ENCODE results near the gene TMEM138. TPM values are rescaled to one million over a fixed set of nuclear protein-coding genes. Genes with fewer than 3 reads are reported as not detected.
"Not testable (repeated sequence)": the region's sequence is repeated elsewhere in the genome, so short reads cannot be mapped to it uniquely, and the experiment has no call there.

Gene TMEM138
- polyA plus RNA-seq, 1 donor: 45.6 TPM

DNA sequence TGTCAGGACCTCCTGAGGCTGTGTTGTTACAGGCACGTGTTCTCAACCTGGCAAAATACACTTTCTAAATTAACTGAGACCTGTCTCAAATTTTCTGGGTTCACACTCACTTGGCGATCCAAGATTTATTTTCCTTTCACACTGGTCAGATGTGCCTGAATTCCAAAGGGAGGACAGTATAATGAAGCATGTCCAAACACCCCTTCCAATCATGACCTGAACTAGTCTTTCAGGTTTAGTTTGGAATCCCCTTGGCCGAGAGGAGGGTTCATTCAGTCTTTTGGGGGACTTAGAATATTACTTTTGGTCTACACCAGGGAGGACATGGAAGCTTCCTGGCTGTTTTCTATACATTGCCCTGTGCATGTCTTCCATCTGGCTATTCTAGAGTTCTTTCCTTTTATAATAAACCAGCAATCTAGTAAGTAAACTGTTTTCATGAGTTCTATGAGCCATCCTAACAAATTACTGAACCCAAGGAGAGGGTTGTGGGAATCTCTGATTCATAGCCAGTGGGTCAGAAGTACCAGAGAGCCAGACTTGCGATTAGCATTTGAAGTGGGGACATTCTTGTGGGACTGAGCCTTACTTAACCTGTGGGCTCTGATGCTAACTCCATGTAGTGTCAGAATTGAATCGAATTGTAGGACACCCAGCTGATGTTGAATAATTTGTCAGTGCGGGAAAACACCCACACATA is 15.4 kb downstream of the TMEM138 start:
- no peaks in the 10 kb centered on the region for H3K27me3 ChIP-seq (ENCODE audit: control insufficient read depth, insufficient read depth, low read length)
- H3K36me3 ChIP-seq (ENCODE audit: control insufficient read depth, insufficient read depth, low read length): no peaks in the 10 kb centered on the region
- H3K27ac ChIP-seq (ENCODE audit: low read length): no peak overlapping the region
- no peaks in the 10 kb centered on the region for H3K4me1 ChIP-seq (ENCODE audit: control insufficient read depth, insufficient read depth, low read length)
- H3K4me3 ChIP-seq (ENCODE audit: low read length): no peak overlapping the region
- no peak for DNase-seq
- no CpG with 5 or more reads among the region's 6 CpGs for whole genome bisulfite sequencing (ENCODE audit: insufficient coverage, low lambda C conversion rate)
- H3K9me3 ChIP-seq (ENCODE audit: control insufficient read depth, low read depth, low read length): no peaks in the 10 kb centered on the region

DNA sequence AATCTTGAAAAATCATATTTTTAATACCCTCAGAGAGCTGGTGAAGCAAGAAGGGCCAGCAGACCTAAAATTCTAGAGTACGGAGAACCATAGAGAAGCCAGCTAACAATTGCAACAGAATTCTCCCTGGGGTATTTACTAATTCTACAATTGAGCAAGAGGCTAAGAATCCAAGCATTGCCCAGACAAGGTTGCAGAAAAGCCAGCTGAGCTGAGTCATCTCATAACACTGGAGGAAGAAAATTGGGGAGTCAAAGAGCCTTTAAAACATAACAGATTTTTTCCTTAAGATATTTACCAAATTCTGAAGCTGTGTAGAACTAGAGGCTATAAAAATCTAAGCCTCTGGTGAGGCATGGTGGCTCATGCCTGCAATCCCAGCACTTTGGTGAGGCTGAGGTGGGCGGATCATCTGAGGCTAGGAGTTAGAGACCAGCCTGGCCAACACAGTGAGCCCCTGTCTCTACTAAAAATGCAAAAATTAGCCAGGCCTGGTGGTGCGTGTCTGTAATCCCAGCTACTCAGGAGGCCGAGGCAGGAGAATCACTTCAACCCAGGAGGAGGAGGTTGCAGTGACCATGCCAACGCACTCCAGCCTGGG is 16.6 kb downstream of the TMEM138 start:
- H3K27me3 ChIP-seq (ENCODE audit: control insufficient read depth, insufficient read depth, low read length): no peaks in the 10 kb centered on the region
- H3K36me3 ChIP-seq (ENCODE audit: control insufficient read depth, insufficient read depth, low read length): no peaks in the 10 kb centered on the region
- no peaks in the 10 kb centered on the region for H3K9me3 ChIP-seq (ENCODE audit: control insufficient read depth, low read depth, low read length)
- H3K4me1 ChIP-seq (ENCODE audit: control insufficient read depth, insufficient read depth, low read length): no peaks in the 10 kb centered on the region
- no peak overlapping the region for H3K27ac ChIP-seq (ENCODE audit: low read length)
- WGBS (ENCODE audit: insufficient coverage, low lambda C conversion rate): 100% methylated on average over 1 of the region's 5 CpGs
- DNase-seq: no peak
- no peak overlapping the region for H3K4me3 ChIP-seq (ENCODE audit: low read length)

DNA sequence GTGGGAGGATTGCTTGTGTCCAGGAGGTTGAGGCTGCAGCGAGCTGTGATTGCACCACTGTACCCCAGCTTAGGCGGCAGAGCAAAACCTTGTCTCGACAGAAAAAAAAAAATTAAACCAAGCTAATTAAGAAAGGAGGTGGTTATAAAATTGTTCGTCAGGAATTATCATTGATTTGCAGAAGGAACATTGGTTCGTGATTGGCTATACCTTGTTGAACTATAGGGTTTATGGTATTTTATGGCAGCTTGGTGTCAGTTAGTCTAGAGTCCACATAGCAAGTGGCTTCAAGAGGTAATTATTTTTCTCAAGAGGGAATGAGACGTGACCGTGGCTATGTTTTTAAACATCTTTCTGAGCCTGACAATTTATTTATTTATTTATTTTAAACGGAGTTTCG is 18.7 kb downstream of the TMEM138 start:
- peak in 1 of 2 donors; percentile 55 for DNase-seq
- no peaks in the 10 kb centered on the region for H3K36me3 ChIP-seq (ENCODE audit: control insufficient read depth, insufficient read depth, low read length)
- H3K4me1 ChIP-seq (ENCODE audit: control insufficient read depth, insufficient read depth, low read length): no peaks in the 10 kb centered on the region
- H3K9me3 ChIP-seq (ENCODE audit: control insufficient read depth, low read depth, low read length): no peaks in the 10 kb centered on the region
- H3K4me3 ChIP-seq (ENCODE audit: low read length): no peak overlapping the region
- H3K27me3 ChIP-seq (ENCODE audit: control insufficient read depth, insufficient read depth, low read length): no peaks in the 10 kb centered on the region
- 38% methylated on average over 3 of the region's 9 CpGs for WGBS (ENCODE audit: insufficient coverage, low lambda C conversion rate)
- H3K27ac ChIP-seq (ENCODE audit: low read length): no peak overlapping the region

DNA sequence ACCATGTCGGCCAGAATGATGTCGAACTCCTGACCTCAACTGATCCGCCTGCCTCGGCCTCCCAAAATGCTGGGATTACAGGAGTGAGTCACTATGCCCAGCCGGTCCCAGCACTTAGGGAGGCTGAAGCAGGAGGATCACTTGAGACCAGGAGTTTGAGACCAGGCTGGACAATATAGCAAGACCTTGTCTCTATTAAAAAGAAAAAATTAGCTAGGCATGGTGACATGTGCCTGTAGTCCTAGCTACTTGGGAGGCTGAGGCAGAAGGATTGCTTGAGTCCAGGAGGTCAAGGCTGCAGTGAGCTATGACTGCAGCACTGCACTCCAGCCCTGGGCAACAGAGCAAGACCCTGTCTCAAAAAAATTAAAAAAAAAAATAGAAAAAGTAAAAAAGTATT is 21.7 kb downstream of the TMEM138 start:
- not testable (repeated sequence) for H3K4me3 ChIP-seq (ENCODE audit: low read length); H3K9me3 ChIP-seq (ENCODE audit: control insufficient read depth, low read depth, low read length); H3K27me3 ChIP-seq (ENCODE audit: control insufficient read depth, insufficient read depth, low read length); H3K27ac ChIP-seq (ENCODE audit: low read length); H3K4me1 ChIP-seq (ENCODE audit: control insufficient read depth, insufficient read depth, low read length); DNase-seq; H3K36me3 ChIP-seq (ENCODE audit: control insufficient read depth, insufficient read depth, low read length)
- WGBS (ENCODE audit: insufficient coverage, low lambda C conversion rate): no CpG with 5 or more reads among the region's 5 CpGs

DNA sequence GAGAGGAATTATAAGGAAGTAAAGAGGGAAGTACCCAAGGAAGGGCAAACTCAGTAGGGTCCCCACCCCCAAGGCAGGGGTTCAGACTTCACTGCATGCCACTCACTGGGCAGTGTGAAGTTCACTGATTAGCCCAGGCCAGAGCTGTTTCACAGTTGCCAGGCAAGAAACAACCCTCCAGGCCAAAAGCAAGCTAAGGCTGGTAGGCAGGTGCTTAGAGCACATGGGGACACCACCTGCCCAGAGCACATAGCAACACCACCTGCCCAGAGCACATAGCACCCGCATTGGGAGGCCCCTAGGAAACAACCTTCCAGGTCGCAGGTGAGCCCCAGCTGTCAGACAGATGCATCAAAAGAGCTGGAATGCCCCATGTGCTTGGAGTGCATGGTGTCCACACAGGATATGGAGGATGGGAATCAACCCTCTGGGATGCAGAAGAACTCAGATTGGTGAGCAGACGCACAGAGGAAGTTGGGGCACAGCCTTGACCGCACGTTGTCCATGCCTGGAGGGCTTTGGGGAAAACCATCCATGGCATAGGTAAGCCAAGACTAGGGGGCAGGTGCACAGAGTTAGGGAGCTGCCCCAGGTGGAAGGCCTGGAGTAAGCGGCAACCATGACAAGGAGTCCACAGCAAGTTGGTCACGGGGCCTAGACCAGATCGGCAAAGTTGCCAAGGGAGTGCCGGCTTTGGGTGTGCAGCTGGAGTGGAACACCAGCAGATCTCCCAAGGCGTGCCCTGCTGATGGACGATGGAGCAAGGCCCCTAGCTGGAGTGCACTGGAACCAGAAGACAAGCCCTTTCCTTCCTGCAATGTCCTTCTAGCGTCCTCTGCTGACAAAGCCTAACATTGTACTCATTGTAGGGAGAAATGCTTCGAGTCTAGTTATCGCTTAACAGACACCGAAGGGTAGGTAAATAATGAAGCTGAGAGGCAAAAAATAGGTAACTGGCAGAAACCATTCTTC is 22.4 kb downstream of the TMEM138 start:
- Histone ChIP-seq H3K9me3 (ENCODE audit: control insufficient read depth, low read depth, low read length) (no peaks in the 10 kb centered on the region), H3K27me3 (ENCODE audit: control insufficient read depth, insufficient read depth, low read length) (no peaks in the 10 kb centered on the region), H3K4me3 (ENCODE audit: low read length) (no peak overlapping the region), H3K27ac (ENCODE audit: low read length) (no peak overlapping the region), H3K4me1 (ENCODE audit: control insufficient read depth, insufficient read depth, low read length) (no peaks in the 10 kb centered on the region), H3K36me3 (ENCODE audit: control insufficient read depth, insufficient read depth, low read length) (no peaks in the 10 kb centered on the region)
- WGBS (ENCODE audit: insufficient coverage, low lambda C conversion rate): 80% methylated on average over 2 of the region's 15 CpGs
- DNase-seq: no peak

DNA sequence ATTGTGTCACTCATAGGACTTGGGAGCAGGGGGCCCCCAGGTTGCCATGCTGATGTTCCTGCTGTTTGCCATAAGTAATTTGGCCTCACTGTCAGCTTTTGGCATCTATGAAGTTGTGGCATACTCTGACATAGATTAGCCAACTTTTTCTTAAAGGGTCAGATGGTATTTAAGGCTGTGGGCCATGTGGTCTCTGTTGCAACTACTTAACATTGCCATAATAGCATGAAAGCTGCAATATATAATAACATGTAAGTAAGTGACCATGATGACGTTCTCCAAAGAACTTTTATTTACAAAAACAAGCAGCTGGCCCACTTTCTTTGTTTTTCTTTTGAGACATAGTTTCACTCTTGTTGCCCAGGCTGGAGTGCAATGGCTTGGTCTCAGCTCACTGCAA is 28.0 kb downstream of the TMEM138 start:
- Histone ChIP-seq H3K27ac (ENCODE audit: low read length) (no peak overlapping the region), H3K27me3 (ENCODE audit: control insufficient read depth, insufficient read depth, low read length) (no peaks in the 10 kb centered on the region), H3K36me3 (ENCODE audit: control insufficient read depth, insufficient read depth, low read length) (peaks cover 8% of the 10 kb centered on the region), H3K4me1 (ENCODE audit: control insufficient read depth, insufficient read depth, low read length) (peaks cover 9% of the 10 kb centered on the region), H3K9me3 (ENCODE audit: control insufficient read depth, low read depth, low read length) (no peaks in the 10 kb centered on the region), H3K4me3 (ENCODE audit: low read length) (no peak overlapping the region)
- no peak for DNase-seq
- WGBS (ENCODE audit: insufficient coverage, low lambda C conversion rate): 71% methylated on average over 1 of the region's 1 CpG

DNA sequence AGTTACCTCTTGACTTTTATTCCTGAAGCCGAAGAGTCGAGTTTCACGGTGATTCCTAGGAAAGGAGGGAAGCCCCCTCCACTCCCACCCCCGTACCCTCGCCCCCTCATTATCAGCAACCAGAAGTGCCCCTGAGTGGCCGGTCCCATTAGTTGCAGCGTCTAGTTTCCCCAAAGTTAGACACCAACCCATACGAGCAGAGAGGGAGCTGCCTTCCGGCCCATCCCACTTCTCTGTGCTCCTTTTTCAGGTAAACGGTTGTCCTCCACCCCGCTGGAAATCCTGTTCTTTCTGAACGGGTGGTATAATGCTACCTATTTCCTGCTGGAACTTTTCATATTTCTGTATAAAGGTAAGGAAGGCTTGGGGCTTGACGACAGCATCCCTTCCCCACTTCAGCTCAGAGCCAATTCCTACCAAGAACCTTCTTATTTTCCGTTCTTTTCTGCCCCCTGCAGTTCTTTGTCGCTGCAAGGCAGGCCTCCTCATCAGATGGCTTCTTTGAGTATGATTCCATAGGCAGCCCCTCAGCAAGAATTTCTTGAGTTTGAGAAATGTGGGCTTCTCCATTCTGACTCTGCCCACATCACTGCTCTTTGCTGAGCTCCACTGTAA is 30.9 kb downstream of the TMEM138 start:
- H3K36me3 ChIP-seq (ENCODE audit: control insufficient read depth, insufficient read depth, low read length): peaks cover 21% of the 10 kb centered on the region
- DNase-seq: peak; percentile 8 to 38
- peak overlapping the region; percentile 73 for H3K4me3 ChIP-seq (ENCODE audit: low read length)
- no peaks in the 10 kb centered on the region for H3K27me3 ChIP-seq (ENCODE audit: control insufficient read depth, insufficient read depth, low read length)
- H3K27ac ChIP-seq (ENCODE audit: low read length): peak overlapping the region; percentile 84
- peaks cover 9% of the 10 kb centered on the region for H3K4me1 ChIP-seq (ENCODE audit: control insufficient read depth, insufficient read depth, low read length)
- H3K9me3 ChIP-seq (ENCODE audit: control insufficient read depth, low read depth, low read length): no peaks in the 10 kb centered on the region
- 0% methylated on average over 1 of the region's 15 CpGs for WGBS (ENCODE audit: insufficient coverage, low lambda C conversion rate)

DNA sequence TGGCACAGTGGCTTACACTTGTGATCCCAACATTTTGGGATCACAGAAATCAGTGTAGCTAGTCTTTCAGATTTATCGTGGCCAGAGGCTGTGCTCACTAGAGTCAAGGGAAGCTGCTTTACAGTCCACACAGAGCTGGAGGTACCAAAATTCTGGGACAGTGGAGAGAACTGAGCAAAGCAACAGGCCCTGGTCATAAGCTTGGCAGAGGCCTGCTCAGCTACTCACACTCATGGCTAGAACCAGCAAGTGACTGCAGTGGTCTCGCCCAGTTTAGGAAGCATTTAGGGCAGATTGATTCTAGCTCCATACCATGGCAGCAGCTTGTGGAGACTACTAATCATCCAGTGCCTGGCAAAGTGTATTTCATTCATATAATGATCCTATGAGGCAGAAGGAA is 39.0 kb downstream of the TMEM138 start:
- H3K4me3 ChIP-seq (ENCODE audit: low read length): no peak overlapping the region
- no peaks in the 10 kb centered on the region for H3K27me3 ChIP-seq (ENCODE audit: control insufficient read depth, insufficient read depth, low read length)
- no peak overlapping the region for H3K27ac ChIP-seq (ENCODE audit: low read length)
- H3K9me3 ChIP-seq (ENCODE audit: control insufficient read depth, low read depth, low read length): no peaks in the 10 kb centered on the region
- H3K36me3 ChIP-seq (ENCODE audit: control insufficient read depth, insufficient read depth, low read length): peaks cover 57% of the 10 kb centered on the region
- no peaks in the 10 kb centered on the region for H3K4me1 ChIP-seq (ENCODE audit: control insufficient read depth, insufficient read depth, low read length)
- no CpG with 5 or more reads among the region's 2 CpGs for WGBS (ENCODE audit: insufficient coverage, low lambda C conversion rate)
- DNase-seq: no peak

DNA sequence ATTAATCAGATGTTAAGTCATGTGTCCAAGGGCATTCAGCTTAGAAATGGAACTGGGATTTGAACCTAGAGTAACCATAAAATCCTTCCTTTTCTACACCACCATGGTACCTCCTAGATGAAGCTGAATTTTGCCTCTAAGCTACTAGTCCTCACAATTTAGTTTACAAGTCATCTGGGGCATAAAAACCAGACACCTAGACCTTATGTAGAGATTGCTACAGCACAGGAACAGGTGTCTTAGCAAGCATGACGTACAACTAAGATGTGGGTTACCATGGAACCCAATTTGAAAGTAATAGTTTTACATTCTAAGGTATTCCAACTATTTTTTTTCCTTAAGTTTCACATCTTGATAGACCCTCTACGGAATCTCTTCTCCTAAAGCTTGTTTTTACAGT is 39.4 kb downstream of the TMEM138 start:
- no peak overlapping the region for H3K27ac ChIP-seq (ENCODE audit: low read length)
- no peak overlapping the region for H3K4me3 ChIP-seq (ENCODE audit: low read length)
- peaks cover 59% of the 10 kb centered on the region for H3K36me3 ChIP-seq (ENCODE audit: control insufficient read depth, insufficient read depth, low read length)
- no peaks in the 10 kb centered on the region for H3K27me3 ChIP-seq (ENCODE audit: control insufficient read depth, insufficient read depth, low read length)
- H3K4me1 ChIP-seq (ENCODE audit: control insufficient read depth, insufficient read depth, low read length): no peaks in the 10 kb centered on the region
- no peaks in the 10 kb centered on the region for H3K9me3 ChIP-seq (ENCODE audit: control insufficient read depth, low read depth, low read length)
- no peak for DNase-seq
- 67% methylated on average over 1 of the region's 2 CpGs for WGBS (ENCODE audit: insufficient coverage, low lambda C conversion rate)

DNA sequence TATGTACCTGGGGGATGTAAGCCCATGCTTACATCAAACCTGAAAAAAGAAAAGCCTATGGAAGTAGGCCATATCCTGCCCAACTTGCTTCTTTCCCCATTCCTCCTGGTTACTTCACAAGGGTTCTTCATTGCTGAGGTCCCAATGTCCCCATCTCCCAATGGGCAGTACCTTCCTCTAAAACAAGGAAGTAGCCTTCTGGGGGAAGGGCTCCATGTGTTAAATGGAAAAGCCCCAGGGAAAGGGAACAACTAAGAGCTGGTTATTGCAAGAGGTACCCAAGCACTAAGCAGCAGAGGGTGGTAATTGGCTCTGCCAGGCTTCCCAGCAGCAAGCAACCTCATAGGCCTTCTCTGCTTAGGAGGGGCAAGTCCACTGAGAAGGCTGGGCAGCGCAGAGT is 41.5 kb downstream of the TMEM138 start:
- no peaks in the 10 kb centered on the region for H3K27me3 ChIP-seq (ENCODE audit: control insufficient read depth, insufficient read depth, low read length)
- no peak for DNase-seq
- H3K36me3 ChIP-seq (ENCODE audit: control insufficient read depth, insufficient read depth, low read length): peaks cover 65% of the 10 kb centered on the region
- H3K27ac ChIP-seq (ENCODE audit: low read length): no peak overlapping the region
- WGBS (ENCODE audit: insufficient coverage, low lambda C conversion rate): no CpG with 5 or more reads among the region's 1 CpG
- H3K4me1 ChIP-seq (ENCODE audit: control insufficient read depth, insufficient read depth, low read length): no peaks in the 10 kb centered on the region
- no peaks in the 10 kb centered on the region for H3K9me3 ChIP-seq (ENCODE audit: control insufficient read depth, low read depth, low read length)
- no peak overlapping the region for H3K4me3 ChIP-seq (ENCODE audit: low read length)

Measured in large intestine (tissue), 3 donors.